Panc1 (cell line): ENCODE results near the gene ARHGEF25. TPM values are rescaled to one million over a fixed set of nuclear protein-coding genes. Genes with fewer than 3 reads are reported as not detected.

ENCODE experiments used
- ATAC-seq: fragments of 200-7000 bp; cut with Tn5 transposase; 2 replicates; pipeline ENCODE4 v1.9.1; 2020; ENCODE audit warnings: mild to moderate bottlenecking, moderate library complexity
- BruUV-seq: library from RNA; stranded (reverse); fragments of 400-500 nt; replicated peaks from 2 replicates; lab custom pipeline; 2021; lab: Mats Ljungman, UMichigan
- CTCF ChIA-PET: fragments of 300-600 bp; sonication (Branson Sonifier 250); formaldehyde crosslinking; loops from one replicate; lab custom pipeline; 2022; ENCODE audit warnings: antibody characterized with exemption; lab: Charles Lee
- POLR2A ChIA-PET: fragments of 300-600 bp; sonication (Branson Sonifier 250); formaldehyde crosslinking; loops from one replicate; lab custom pipeline; 2022; ENCODE audit warnings: antibody characterized with exemption; lab: Charles Lee
- DNase-seq: peaks from one replicate; pipeline ENCODE4 v3.0.0-alpha.2; 2010; ENCODE audit warnings: low read depth, low spot score
- H3K27ac ChIP-seq: 2 replicates; pipeline ENCODE4 v1.5.1; 2011; ENCODE audit warnings: mild to moderate bottlenecking, low read length, inconsistent platforms
- H3K27me3 ChIP-seq: fragments of 200-500 bp; sonication (Bioruptor generic); 2 replicates; pipeline ENCODE4 v1.6.0; 2014; ENCODE audit warnings: low read length, inconsistent platforms; ENCODE audit not compliant: control insufficient read depth, insufficient read depth
- H3K36me3 ChIP-seq: fragments of 200-500 bp; sonication (Bioruptor generic); 2 replicates; pipeline ENCODE4 v1.5.1; 2014; ENCODE audit warnings: inconsistent platforms, mild to moderate bottlenecking, low read length, moderate library complexity; ENCODE audit not compliant: control insufficient read depth, insufficient read depth
- H3K4me1 ChIP-seq: 2 replicates; pipeline ENCODE4 v1.5.1; 2011; ENCODE audit warnings: inconsistent platforms, mild to moderate bottlenecking, low read length, moderate library complexity; ENCODE audit not compliant: control insufficient read depth, insufficient read depth
- H3K4me3 ChIP-seq, 2 experiments: 2 replicates each; pipeline ENCODE4 v1.5.1; 2011 to 2012; ENCODE audit warnings: low read depth in 2 of 2, low read length in 2 of 2, mild to moderate bottlenecking in 2 of 2, inconsistent platforms in 1 of 2, moderate library complexity in 1 of 2
- H3K9me3 ChIP-seq: fragments of 200-500 bp; sonication (Bioruptor generic); 2 replicates; pipeline ENCODE4 v1.5.1; 2014; ENCODE audit warnings: low read depth, mild to moderate bottlenecking, inconsistent platforms, low read length, moderate library complexity; ENCODE audit not compliant: control insufficient read depth, insufficient read depth
- CTCF ChIP-seq: fragments of 450-650 bp; IDR thresholded peaks from 2 replicates; pipeline ENCODE4 v1.5.1; 2017; ENCODE audit warnings: mild to moderate bottlenecking
- POLR2AphosphoS5 ChIP-seq: IDR thresholded peaks from 2 replicates; pipeline ENCODE4 v1.6.1; 2012; ENCODE audit warnings: mild to moderate bottlenecking, low read depth, low read length, moderate library complexity
- SIN3A ChIP-seq: IDR thresholded peaks from 2 replicates; pipeline ENCODE4 v1.6.1; 2012; ENCODE audit warnings: low read depth, mild to moderate bottlenecking, low read length, moderate library complexity, borderline replicate concordance; ENCODE audit not compliant: insufficient read depth
- TCF7L2 ChIP-seq: IDR thresholded peaks from 2 replicates; pipeline ENCODE4 v1.6.1; 2011; ENCODE audit warnings: mild to moderate bottlenecking, low read depth, low read length, inconsistent platforms
- in situ Hi-C: cut with HindIII; loops from 2 replicates; pipeline ENCODE4 v1.10.0; 2016; ENCODE audit warnings: low sequenced_read_pairs, low pct_unique_long_range_greater_than_20kb
- intact Hi-C: fragments of 100-400 bp; cut with micrococcal nuclease; formaldehyde crosslinking; loops from one replicate; pipeline ENCODE4 v1.10.0; 2022; ENCODE audit not compliant: unreplicated experiment
- total RNA-seq: library from RNA; stranded (reverse); gene quantifications from one replicate; pipeline ENCODE4 v1.2.1, GENCODE V29; 2021; ENCODE audit not compliant: unreplicated experiment
- TF ChIP-seq, protein P1 (sequence below), 2 experiments: IDR thresholded peaks; 2 replicates each; pipeline ENCODE4 v1.6.1; 2011 to 2012; ENCODE audit warnings: low read depth in 2 of 2, control low read depth in 1 of 2, low read length in 1 of 2, mild to moderate bottlenecking in 1 of 2, moderate library complexity in 1 of 2; ENCODE audit not compliant: insufficient read depth in 1 of 2

Gene ARHGEF25
- total RNA-seq, 1 experiment from 2014 or later: 10.5 TPM

GRCh38 chr12:57574795-57575194, 36.4 kb upstream of the ARHGEF25 start:
- no peak overlapping the region for H3K4me3 ChIP-seq
- DNase-seq: no peak
- TF ChIP-seq SIN3A (no peak), CTCF (no peak), POLR2AphosphoS5 (no peak), TCF7L2 (no peak)
- TF ChIP-seq, protein P1, sequence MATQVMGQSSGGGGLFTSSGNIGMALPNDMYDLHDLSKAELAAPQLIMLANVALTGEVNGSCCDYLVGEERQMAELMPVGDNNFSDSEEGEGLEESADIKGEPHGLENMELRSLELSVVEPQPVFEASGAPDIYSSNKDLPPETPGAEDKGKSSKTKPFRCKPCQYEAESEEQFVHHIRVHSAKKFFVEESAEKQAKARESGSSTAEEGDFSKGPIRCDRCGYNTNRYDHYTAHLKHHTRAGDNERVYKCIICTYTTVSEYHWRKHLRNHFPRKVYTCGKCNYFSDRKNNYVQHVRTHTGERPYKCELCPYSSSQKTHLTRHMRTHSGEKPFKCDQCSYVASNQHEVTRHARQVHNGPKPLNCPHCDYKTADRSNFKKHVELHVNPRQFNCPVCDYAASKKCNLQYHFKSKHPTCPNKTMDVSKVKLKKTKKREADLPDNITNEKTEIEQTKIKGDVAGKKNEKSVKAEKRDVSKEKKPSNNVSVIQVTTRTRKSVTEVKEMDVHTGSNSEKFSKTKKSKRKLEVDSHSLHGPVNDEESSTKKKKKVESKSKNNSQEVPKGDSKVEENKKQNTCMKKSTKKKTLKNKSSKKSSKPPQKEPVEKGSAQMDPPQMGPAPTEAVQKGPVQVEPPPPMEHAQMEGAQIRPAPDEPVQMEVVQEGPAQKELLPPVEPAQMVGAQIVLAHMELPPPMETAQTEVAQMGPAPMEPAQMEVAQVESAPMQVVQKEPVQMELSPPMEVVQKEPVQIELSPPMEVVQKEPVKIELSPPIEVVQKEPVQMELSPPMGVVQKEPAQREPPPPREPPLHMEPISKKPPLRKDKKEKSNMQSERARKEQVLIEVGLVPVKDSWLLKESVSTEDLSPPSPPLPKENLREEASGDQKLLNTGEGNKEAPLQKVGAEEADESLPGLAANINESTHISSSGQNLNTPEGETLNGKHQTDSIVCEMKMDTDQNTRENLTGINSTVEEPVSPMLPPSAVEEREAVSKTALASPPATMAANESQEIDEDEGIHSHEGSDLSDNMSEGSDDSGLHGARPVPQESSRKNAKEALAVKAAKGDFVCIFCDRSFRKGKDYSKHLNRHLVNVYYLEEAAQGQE (IDR thresholded peaks at IDR 0.05; ENCODE audit: insufficient read depth in 1 of 2, low read depth in 2 of 2, low read length in 1 of 2): no peak
- intact Hi-C loops: no loop called here
- no peaks in the 10 kb centered on the region for H3K27me3 ChIP-seq
- ChIA-PET POLR2A (no interaction called here), CTCF (interaction anchor here (0.9 kb wide), 1 partner anchor 9 kb away, joined by 3 read pairs; no protein-coding TSS in a partner anchor)
- ATAC-seq: no peak
- H3K4me1 ChIP-seq: no peaks in the 10 kb centered on the region
- no peaks in the 10 kb centered on the region for H3K36me3 ChIP-seq
- H3K9me3 ChIP-seq: no peaks in the 10 kb centered on the region
- no TSS peak for BruUV-seq
- in situ Hi-C loops: no loop called here
- H3K27ac ChIP-seq: no peak overlapping the region

GRCh38 chr12:57575771-57576612, 35.2 kb upstream of the ARHGEF25 start:
- no peak overlapping the region for H3K4me3 ChIP-seq
- BruUV-seq: no TSS peak
- CTCF ChIA-PET: interaction anchor here (0.6 kb wide), 1 partner anchor 330 kb away, joined by 9 read pairs; no protein-coding TSS in a partner anchor
- no peaks in the 10 kb centered on the region for H3K4me1 ChIP-seq
- intact Hi-C loops: no loop called here
- no peaks in the 10 kb centered on the region for H3K9me3 ChIP-seq
- in situ Hi-C loops: no loop called here
- H3K36me3 ChIP-seq: no peaks in the 10 kb centered on the region
- H3K27ac ChIP-seq: no peak overlapping the region
- DNase-seq (no peak), ATAC-seq (no peak)
- H3K27me3 ChIP-seq: no peaks in the 10 kb centered on the region
- POLR2A ChIA-PET: interaction anchor here (0.5 kb wide), 1 partner anchor 67 kb away, joined by 8 read pairs; no protein-coding TSS in a partner anchor
- TF ChIP-seq, protein P1 (IDR thresholded peaks at IDR 0.05; ENCODE audit: insufficient read depth in 1 of 2, low read depth in 2 of 2, low read length in 1 of 2): no peak
- TF ChIP-seq SIN3A: no peak
